Measurements from ENCODE around the gene DST. TPM values are rescaled to one million over a fixed set of nuclear protein-coding genes. Genes with fewer than 3 reads are reported as not detected.

DST gene
- total and polyA plus RNA-seq, 2 of the 8 experiments (the other 6 are each of a cell fraction or from before 2014, with no cell fraction given), result 49.4 to 116 TPM

GRCh38 chr6:56689663-56690062, 47.0 kb upstream of the DST start:
- Histone ChIP-seq H3K18ac (ENCODE audit: extremely low read depth, low read length) (no peak overlapping the region), H3K9ac (replicated peaks in 1 of 4; ENCODE audit: extremely low read depth in 1 of 4, low read depth in 3 of 4, low read length in 3 of 4) (no peak overlapping the region), H2AK5ac (ENCODE audit: low read depth, low read length) (no peak overlapping the region), H2BK5ac (ENCODE audit: low read depth, low read length) (no peak overlapping the region), H4K20me1 (replicated peaks in 1 of 2; ENCODE audit: control insufficient read depth in 1 of 2, insufficient read depth in 2 of 2, low read length in 2 of 2) (peaks cover 0 to 2% of the 10 kb centered on the region in 2 experiments), H3K27me3 (replicated peaks in 1 of 4; ENCODE audit: control insufficient read depth in 3 of 4, extremely low read depth in 1 of 4, insufficient read depth in 3 of 4, low read length in 3 of 4) (no peaks in the 10 kb centered on the region), H3K23ac (ENCODE audit: insufficient read length) (no peak overlapping the region), H3K36me3 (ENCODE audit: control insufficient read depth in 2 of 4, insufficient read depth in 4 of 4, low read length in 3 of 4) (no peaks in the 10 kb centered on the region), H4K5ac (ENCODE audit: insufficient read length, low read depth, low read length) (no peak overlapping the region), H4K8ac (ENCODE audit: extremely low read depth, insufficient read depth, low read length) (no peak overlapping the region), H3K14ac (ENCODE audit: insufficient read length) (no peak overlapping the region), H3K4me2 (ENCODE audit: insufficient read depth in 1 of 2, low read depth in 2 of 2, low read length in 2 of 2) (no peak overlapping the region), H2BK15ac (ENCODE audit: low read length) (no peak overlapping the region), H3K9me3 (ENCODE audit: insufficient read depth in 2 of 2, low read depth in 1 of 2, low read length in 1 of 2) (no peaks in the 10 kb centered on the region), H3K4me3 (ENCODE audit: extremely low read depth in 1 of 4, insufficient read depth in 2 of 4, low read depth in 3 of 4, low read length in 4 of 4) (no peak overlapping the region), H3K79me2 (ENCODE audit: control insufficient read depth in 1 of 2, insufficient read depth in 2 of 2, low read length in 2 of 2) (peaks cover 0 to 8% of the 10 kb centered on the region in 2 experiments; a peak in 1 of 4 replicates), H3K4me1 (replicated peaks in 1 of 4; ENCODE audit: control insufficient read depth in 3 of 4, insufficient read depth in 4 of 4, low read length in 3 of 4) (0 out of 7 replicates have a peak, but pooled peaks cover 0 to 1% (median 0%) of the 10 kb centered on the region in 4 experiments), H3K27ac (ENCODE audit: low read depth, low read length) (no peak overlapping the region), H2BK12ac (ENCODE audit: low read depth, low read length) (no peak overlapping the region), H2AFZ (ENCODE audit: low read length) (no peak overlapping the region), H2BK20ac (ENCODE audit: low read length) (no peak overlapping the region), H3K23me2 (ENCODE audit: low read depth, low read length) (no peaks in the 10 kb centered on the region), H2BK120ac (replicated peaks; ENCODE audit: low read depth, low read length) (no peak overlapping the region), H3K79me1 (ENCODE audit: low read depth, low read length) (no peaks in the 10 kb centered on the region), H3K4ac (replicated peaks; ENCODE audit: insufficient read length, low read depth, low read length) (no peak overlapping the region), H3K56ac (replicated peaks; ENCODE audit: insufficient read length, low read depth, low read length) (no peak overlapping the region), H4K91ac (replicated peaks; ENCODE audit: insufficient read length, low read length) (no peak overlapping the region)
- DNase-seq (ENCODE audit: low read depth in 1 of 2, low spot score in 2 of 2) (no peak), FAIRE-seq (no peak)
- TF ChIP-seq POLR2AphosphoS5 (IDR thresholded peaks at IDR 0.05; ENCODE audit: low read depth, low read length) (no peak), CEBPB (IDR thresholded peaks at IDR 0.05; ENCODE audit: low read depth, low read length) (no peak), ASH2L (IDR thresholded peaks at IDR 0.05; ENCODE audit: low read length) (no peak), SUZ12 (IDR thresholded peaks at IDR 0.05; ENCODE audit: low read length) (no peak), RBBP5 (IDR thresholded peaks at IDR 0.05; ENCODE audit: borderline replicate concordance, low read depth, low read length) (no peak), ATF2 (IDR thresholded peaks at IDR 0.05; ENCODE audit: low read length) (no peak), TBP (IDR thresholded peaks at IDR 0.05; ENCODE audit: low read depth, low read length) (no peak), CHD1 (IDR thresholded peaks at IDR 0.05; ENCODE audit: low read depth, low read length) (no peak), SAP30 (IDR thresholded peaks at IDR 0.05; ENCODE audit: insufficient read depth, insufficient replicate concordance, low read length) (no peak)
- 96% methylated on average over 1 of the region's 1 CpG; no CpG with 5 or more reads in 1 of the 2 experiments for WGBS, 2 experiments (ENCODE audit: extremely low coverage in 1 of 2, insufficient coverage in 1 of 2, insufficient read length in 1 of 2, insufficient replicate concordance in 2 of 2, low coverage in 1 of 2, low lambda C conversion rate in 2 of 2, missing lambda C conversion rate in 1 of 2)
- ChIA-PET POLR2A (ENCODE audit: partially characterized antibody) (no interaction called here), CTCF (ENCODE audit: partially characterized antibody) (interaction anchor here (1.0 to 2.8 kb wide), 5 partner anchors 9 to 74 kb away, joined by 3 to 14 read pairs (median 4); no protein-coding TSS in a partner anchor)
